GM21576 (cell line): Measurements from ENCODE around the gene SELENOT.

ENCODE experiments used
- ATAC-seq: cut with Tn5 transposase; IDR thresholded peaks from one replicate; pipeline ENCODE4 v1.9.1; 2021; ENCODE audit warnings: mild to moderate bottlenecking, moderate library complexity; ENCODE audit not compliant: unreplicated experiment

The SELENOT gene

DNA sequence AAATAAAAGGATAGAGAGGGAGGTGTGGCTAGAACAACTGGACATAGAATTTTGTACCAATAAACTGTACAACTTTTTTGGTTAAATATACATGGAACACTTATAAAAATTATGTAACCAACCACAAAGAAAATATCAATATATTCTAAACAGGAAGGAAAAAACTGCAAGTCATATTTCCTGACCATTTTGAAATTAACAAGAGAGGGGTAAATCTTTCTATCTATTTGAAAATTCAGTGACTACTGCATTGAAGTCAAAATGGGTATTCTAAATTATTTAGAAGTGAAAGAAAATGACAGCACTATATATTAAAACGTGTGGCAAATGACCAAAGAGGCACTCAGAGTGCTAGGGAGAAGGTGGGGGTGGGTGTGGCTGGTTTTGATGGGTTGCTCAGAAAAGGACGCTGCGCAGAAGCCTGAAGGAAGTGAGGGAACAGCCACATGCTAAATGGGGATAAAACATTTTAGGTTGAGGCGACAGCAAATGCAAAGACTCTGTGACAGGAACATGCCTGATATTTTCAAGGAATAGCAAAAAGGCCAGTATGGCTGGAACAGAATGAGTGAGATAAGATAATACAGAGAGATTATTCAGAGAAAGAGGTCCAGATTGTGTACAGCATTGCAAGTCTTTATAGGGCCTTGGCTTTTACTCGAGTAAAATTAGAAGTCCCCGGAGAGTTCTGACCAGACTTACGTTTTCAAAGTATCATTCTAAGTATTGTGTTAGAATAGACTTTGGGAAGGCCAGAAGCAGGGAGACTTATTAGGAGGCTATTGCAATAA, 59.5 kb downstream of the SELENOT start:
- no peak for ATAC-seq

- no peak for ATAC-seq
These were observed 60.3 kb downstream of the SELENOT start for GRCh38 chr3:150663461-150663860.

DNA sequence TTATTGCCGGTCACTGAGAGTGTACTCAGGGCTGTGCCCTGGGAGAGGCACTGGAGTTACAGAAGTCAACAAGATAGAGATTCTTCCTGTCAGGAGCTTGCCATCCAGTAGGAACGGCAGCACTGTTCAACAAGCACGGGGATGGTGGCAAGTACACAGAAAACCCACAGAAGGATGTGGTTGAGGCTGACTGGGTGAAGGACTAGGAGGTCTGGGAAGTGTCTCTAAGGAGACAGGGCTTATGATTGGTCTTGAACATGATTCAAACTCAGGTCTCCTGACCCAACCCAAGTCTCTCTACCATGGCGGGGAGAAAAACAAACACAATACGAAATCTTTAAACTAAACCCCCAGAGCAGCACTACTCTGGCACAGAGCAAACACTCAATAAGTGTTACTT, 63.0 kb downstream of the SELENOT start:
- ATAC-seq, result no peak

GRCh38 chr3:150673966-150674365, 70.8 kb downstream of the SELENOT start:
- no peak for ATAC-seq

DNA sequence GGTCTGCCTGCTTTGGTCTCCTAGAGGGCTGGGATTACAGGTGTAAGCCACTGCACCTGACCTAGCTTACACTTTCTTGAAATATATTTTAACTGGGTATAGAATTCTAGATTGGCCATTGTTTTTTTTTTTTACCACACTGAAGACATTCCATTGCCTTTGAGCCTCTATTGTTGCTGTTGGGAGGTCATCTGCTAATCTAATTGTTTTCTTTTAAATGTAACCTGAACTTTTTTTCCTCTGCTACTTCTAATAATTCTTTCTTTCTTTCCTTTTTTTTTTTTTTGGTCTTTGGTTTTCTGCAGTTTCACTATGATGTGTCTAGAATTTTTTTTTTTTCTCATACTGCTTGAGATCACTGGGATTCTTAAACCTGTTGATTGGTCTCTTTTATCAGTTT, 72.5 kb downstream of the SELENOT start:
- ATAC-seq, result no peak
